Heart left ventricle (tissue), 16 donors: ENCODE data around the gene CYP46A1. TPM values are rescaled to one million over a fixed set of nuclear protein-coding genes. Genes with fewer than 3 reads are reported as not detected.
"Not testable (repeated sequence)": the region's sequence is repeated elsewhere in the genome, so short reads cannot be mapped to it uniquely, and the experiment has no call there.

Experiments
- ATAC-seq, 4 donors: fragments of 200-7000 bp; cut with Tn5 transposase; one replicate each; pipeline ENCODE4 v1.9.1; 2020 to 2022; ENCODE audit warnings: moderate library complexity in 4 of 4, mild to moderate bottlenecking in 3 of 4, moderate number of reproducible peaks in 1 of 4
- DNase-seq, 5 donors: peaks; one replicate each; pipeline ENCODE4 v3.0.0-alpha.2; 2020
- H3K27ac ChIP-seq, 12 donors: fragments of 200-600 bp; sonication (generic) in 4 of 12; one replicate each; pipeline versions ENCODE4 v1.5.0 to v1.8.0; 2016 to 2022; ENCODE audit warnings: mild to moderate bottlenecking in 2 of 12
- H3K27me3 ChIP-seq, 9 donors: fragments of 200-600 bp; sonication (generic) in 2 of 9; one replicate each; pipeline versions ENCODE4 v1.5.1 to v1.8.0; 2016 to 2022; ENCODE audit warnings: mild to moderate bottlenecking in 3 of 9
- H3K36me3 ChIP-seq, 9 donors: fragments of 200-600 bp; sonication (generic) in 2 of 9; one replicate each; pipeline versions ENCODE4 v1.5.0 to v1.8.0; 2018 to 2022; ENCODE audit warnings: mild to moderate bottlenecking in 2 of 9
- H3K4me1 ChIP-seq, 12 donors: fragments of 200-600 bp; sonication (generic) in 4 of 12; one replicate each; pipeline versions ENCODE4 v1.5.0 to v1.8.0; 2016 to 2022; ENCODE audit warnings: mild to moderate bottlenecking in 3 of 12
- H3K4me3 ChIP-seq, 12 donors: fragments of 200-600 bp; sonication (generic) in 4 of 12; one replicate each; pipeline versions ENCODE4 v1.5.0 to v1.8.0; 2017 to 2022; ENCODE audit warnings: mild to moderate bottlenecking in 9 of 12, moderate library complexity in 4 of 12
- H3K9me3 ChIP-seq, 12 donors: fragments of 200-600 bp; sonication (generic) in 4 of 12; one replicate each; pipeline versions ENCODE4 v1.5.0 to v1.8.0; 2016 to 2022; ENCODE audit warnings: mild to moderate bottlenecking in 1 of 12
- CTCF ChIP-seq, 12 donors: fragments of 200-600 bp; sonication (generic) in 4 of 12; IDR thresholded peaks; one replicate each; pipeline versions ENCODE4 v1.5.0 to v1.8.0; 2018 to 2022; ENCODE audit warnings: antibody characterized with exemption in 12 of 12, mild to moderate bottlenecking in 5 of 12
- POLR2A ChIP-seq, 2 donors: fragments of 450-650 bp; IDR thresholded peaks; one replicate each; pipeline ENCODE4 v1.6.1; 2017; ENCODE audit warnings: antibody characterized with exemption in 2 of 2, mild to moderate bottlenecking in 2 of 2, moderate library complexity in 2 of 2
- WGBS, 4 donors: extraction: QIAGEN DNeasy Blood & Tissue Kit in 2 of 4; methylation state at CpG; one replicate each; pipeline versions ENCODE4 v1.1.5 to v1.1.7; 2013 to 2018; 5-methylcytosine and 5-hydroxymethylcytosine counted together
- intact Hi-C, 10 donors: fragments of 100-400 bp; cut with DNase I; formaldehyde crosslinking; loops; one replicate each; pipeline versions ENCODE4 v1.11.1 to v1.14.2; 2022
- polyA plus RNA-seq, 2 donors: library from polyadenylated mRNA; stranded (reverse); fragments of 200-250 nt; gene quantifications; one replicate each; pipeline ENCODE4 v1.2.3, GENCODE V29; 2013
- total RNA-seq, 9 donors: library from RNA; depleted of rRNA in 2 of 9; stranded (reverse); fragments of >200 nt in 2 of 9; fragmentation: NEBNext Ultra II Directional in 3 of 9; extraction: Animal tissue kit (Norgen Biotek cat#: 25700) in 3 of 9; gene quantifications; one replicate each; pipeline versions ENCODE4 v1.1.0 to v1.2.4, GENCODE V29; 2016 to 2023
- donor health status: ischemic (EF 13 %, LVEDD 7.1; RV severe dilation, severe dysfunction).
- donor health status: healthy with polysubstance abuse.
- donor health status: DM: no; HTN: yes; CAD: no.
- donor health status: DM: no; HTN: no; CAD: no.
- donor health status: ischemic (EF 25% LVEDD 6.9; RV normal size, moderate dysfunction).
- donor health status: ischemic (EF 25% LVEDD 5.7; RV mildly dilated, moderate dysfunction).
- donor health status: healthy.
- donor health status: DM: yes; HTN: yes; CAD: no.
- donor health status: ischemic (EF 35%, LVEDD 5.7; RV mildly dilated, moderate dysfunction).
- donor health status: nonischemic (EF 11% LVEDD 7.7; RV severe dilation, severe dysfunction).
- donor health status: DM: yes; HTN: yes; CAD: no.
- donor health status: PGD.
- donor health status: ischemic (EF 29% LVEDD 5.4; RV normal size, mild dysfunction).
- donor health status: nonischemic (EF 23%, LVEDD 6.1; RV moderate dilation, normal function).

CYP46A1 gene
- total and polyA plus RNA-seq, 11 donors = 1.5 to 8.0 (median 3.4) TPM

- Histone ChIP-seq H3K9me3 (no peaks in the 10 kb centered on the region), H3K27me3 (peaks cover 0 to 27% (median 10%) of the 10 kb centered on the region in 9 donors), H3K36me3 (peaks cover 0 to 26% (median 0%) of the 10 kb centered on the region in 9 donors), H3K27ac (no peak overlapping the region), H3K4me1 (peaks cover 0 to 11% (median 0%) of the 10 kb centered on the region in 12 donors), H3K4me3 (no peak overlapping the region)
- TF ChIP-seq POLR2A (IDR thresholded peaks at IDR 0.05) (no peak), CTCF (IDR thresholded peaks at IDR 0.05) (no peak)
- ATAC-seq (no peak), DNase-seq (peak in 1 of 5 donors; percentile 14)
- WGBS, 4 donors = 84 to 90% (median 87%) methylated on average over 3 to 4 of the region's 4 CpGs
- intact Hi-C loops = no loop called here
Observed at GRCh38 chr14:99660794-99661193, 23.3 kb upstream of the CYP46A1 start.

- DNase-seq, H3K27ac ChIP-seq, ATAC-seq, H3K9me3 ChIP-seq, H3K4me3 ChIP-seq, intact Hi-C loops: not testable (repeated sequence)
- H3K27me3 ChIP-seq = peaks cover 0 to 27% (median 10%) of the 10 kb centered on the region in 9 donors
- H3K4me1 ChIP-seq = peaks cover 0 to 11% (median 0%) of the 10 kb centered on the region in 12 donors
- peaks cover 0 to 26% (median 0%) of the 10 kb centered on the region in 9 donors for H3K36me3 ChIP-seq
Observed at GRCh38 chr14:99661206-99661605, 22.9 kb upstream of the CYP46A1 start.

GRCh38 chr14:99662846-99663245, 21.3 kb upstream of the CYP46A1 start:
- 87 to 94% (median 92%) methylated on average over 7 to 10 of the region's 10 CpGs for WGBS, 4 donors
- peaks cover 0 to 26% (median 0%) of the 10 kb centered on the region in 9 donors for H3K36me3 ChIP-seq
- H3K27ac ChIP-seq = no peak overlapping the region
- ATAC-seq (no peak), DNase-seq (no peak)
- H3K27me3 ChIP-seq = peaks cover 0 to 27% (median 10%) of the 10 kb centered on the region in 9 donors
- TF ChIP-seq CTCF (IDR thresholded peaks at IDR 0.05) (no peak), POLR2A (IDR thresholded peaks at IDR 0.05) (no peak)
- no peaks in the 10 kb centered on the region for H3K9me3 ChIP-seq
- H3K4me1 ChIP-seq = peaks cover 0 to 11% (median 0%) of the 10 kb centered on the region in 12 donors
- no peak overlapping the region for H3K4me3 ChIP-seq
- intact Hi-C loops = no loop called here

GRCh38 chr14:99663386-99664057, 20.6 kb upstream of the CYP46A1 start:
- Histone ChIP-seq H3K27ac (no peak overlapping the region), H3K36me3 (peaks cover 0 to 30% (median 0%) of the 10 kb centered on the region in 9 donors), H3K4me1 (peaks cover 0 to 11% (median 0%) of the 10 kb centered on the region in 12 donors), H3K9me3 (no peaks in the 10 kb centered on the region), H3K4me3 (no peak overlapping the region), H3K27me3 (peaks cover 0 to 27% (median 10%) of the 10 kb centered on the region in 9 donors)
- DNase-seq = peak in 1 of 5 donors; percentile 32
- 83 to 87% (median 83%) methylated on average over 12 of the region's 12 CpGs for WGBS, 4 donors
- intact Hi-C loops = no loop called here
- ATAC-seq = no peak
- TF ChIP-seq CTCF (IDR thresholded peaks at IDR 0.05) (no peak), POLR2A (IDR thresholded peaks at IDR 0.05) (no peak)
